Stomach (tissue), 4 donors: ENCODE measurements around the gene ZDHHC3.

Experiments used
- EP300 ChIP-seq: sonication (generic); formaldehyde crosslinking; IDR thresholded peaks from one replicate; pipeline ENCODE4 v1.6.1; 2017; ENCODE audit warnings: antibody characterized with exemption
- POLR2A ChIP-seq, 4 donors: fragments of 450-650 bp; IDR thresholded peaks; one replicate each; pipeline ENCODE4 v1.6.1; 2016; ENCODE audit warnings: antibody characterized with exemption in 4 of 4, control low read depth in 2 of 4, mild to moderate bottlenecking in 1 of 4, moderate library complexity in 1 of 4
- POLR2AphosphoS5 ChIP-seq, 3 donors: sonication (generic); formaldehyde crosslinking; IDR thresholded peaks; one replicate each; pipeline ENCODE4 v1.6.1; 2016; ENCODE audit warnings: antibody characterized with exemption in 3 of 3
- TF ChIP-seq, protein P1 (sequence below), 7 experiments: fragments of 450-650 bp in 4 of 7; fragments of 200-600 bp in 3 of 7; sonication (generic) in 3 of 7; IDR thresholded peaks; one replicate each; pipeline ENCODE4 v1.5.1; 2016 to 2019; ENCODE audit warnings: antibody characterized with exemption in 7 of 7, control low read depth in 2 of 7, mild to moderate bottlenecking in 1 of 7

DNA sequence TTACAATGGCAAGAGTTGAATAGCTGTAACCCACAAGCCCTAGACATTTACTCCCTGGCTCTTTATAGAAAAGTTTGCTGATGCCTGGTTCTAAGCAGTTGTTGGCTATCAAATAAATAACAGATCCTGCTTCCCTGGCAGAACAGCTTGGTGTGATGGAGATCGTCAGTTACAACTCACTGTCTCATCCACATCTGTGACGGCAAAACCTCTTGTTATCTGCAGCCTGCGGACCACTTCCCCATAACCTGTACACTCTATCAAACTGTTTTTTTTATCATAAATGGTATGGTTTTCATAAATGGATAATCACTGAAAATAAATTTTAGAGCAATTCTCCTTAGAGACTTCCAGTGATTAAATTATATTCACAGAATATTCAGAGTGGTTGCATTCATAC lies 14.1 kb downstream of the ZDHHC3 start:
- no peak for TF ChIP-seq POLR2A (IDR thresholded peaks at IDR 0.05)
- TF ChIP-seq, protein P1, sequence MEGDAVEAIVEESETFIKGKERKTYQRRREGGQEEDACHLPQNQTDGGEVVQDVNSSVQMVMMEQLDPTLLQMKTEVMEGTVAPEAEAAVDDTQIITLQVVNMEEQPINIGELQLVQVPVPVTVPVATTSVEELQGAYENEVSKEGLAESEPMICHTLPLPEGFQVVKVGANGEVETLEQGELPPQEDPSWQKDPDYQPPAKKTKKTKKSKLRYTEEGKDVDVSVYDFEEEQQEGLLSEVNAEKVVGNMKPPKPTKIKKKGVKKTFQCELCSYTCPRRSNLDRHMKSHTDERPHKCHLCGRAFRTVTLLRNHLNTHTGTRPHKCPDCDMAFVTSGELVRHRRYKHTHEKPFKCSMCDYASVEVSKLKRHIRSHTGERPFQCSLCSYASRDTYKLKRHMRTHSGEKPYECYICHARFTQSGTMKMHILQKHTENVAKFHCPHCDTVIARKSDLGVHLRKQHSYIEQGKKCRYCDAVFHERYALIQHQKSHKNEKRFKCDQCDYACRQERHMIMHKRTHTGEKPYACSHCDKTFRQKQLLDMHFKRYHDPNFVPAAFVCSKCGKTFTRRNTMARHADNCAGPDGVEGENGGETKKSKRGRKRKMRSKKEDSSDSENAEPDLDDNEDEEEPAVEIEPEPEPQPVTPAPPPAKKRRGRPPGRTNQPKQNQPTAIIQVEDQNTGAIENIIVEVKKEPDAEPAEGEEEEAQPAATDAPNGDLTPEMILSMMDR (IDR thresholded peaks at IDR 0.05) = no peak
- TF ChIP-seq POLR2AphosphoS5 (IDR thresholded peaks at IDR 0.05) = no peak
- TF ChIP-seq EP300 = no peak
